ENCODE measurements around the gene SIK2.
A peak's percentile ranks its signal among the peaks of the same experiment; 100 is the strongest.

The SIK2 gene

GRCh38 chr11:111734101-111734953 lies 132.1 kb downstream of the SIK2 start:
- DNase-seq, result no peak

GRCh38 chr11:111734954-111735261 lies 132.7 kb downstream of the SIK2 start:
- no peak for DNase-seq

- no peak for DNase-seq
Measured at GRCh38 chr11:111735262-111736116, 133.2 kb downstream of the SIK2 start.

GRCh38 chr11:111736181-111736590 lies 133.9 kb downstream of the SIK2 start:
- no peak for DNase-seq

- no peak for DNase-seq
Measured at GRCh38 chr11:111736621-111737443, 134.6 kb downstream of the SIK2 start.

- no peak for DNase-seq
Measured at GRCh38 chr11:111737444-111738210, 135.4 kb downstream of the SIK2 start.

GRCh38 chr11:111739299-111739698 lies 137.1 kb downstream of the SIK2 start:
- DNase-seq, result no peak

- no peak for DNase-seq
Measured at GRCh38 chr11:111741751-111742150, 139.5 kb downstream of the SIK2 start.

- DNase-seq, result no peak
Measured at GRCh38 chr11:111743700-111744099, 141.5 kb downstream of the SIK2 start.

GRCh38 chr11:111745719-111746504 lies 143.7 kb downstream of the SIK2 start:
- no peak for DNase-seq

GRCh38 chr11:111748035-111748804 lies 146.0 kb downstream of the SIK2 start:
- no peak for DNase-seq

- no peak for DNase-seq
Measured at GRCh38 chr11:111749646-111750045, 147.4 kb downstream of the SIK2 start.

- DNase-seq, result no peak
Measured at GRCh38 chr11:111756097-111756496, 153.8 kb downstream of the SIK2 start.

- no peak for DNase-seq
Measured at GRCh38 chr11:111759376-111759775, 157.1 kb downstream of the SIK2 start.

- DNase-seq, result no peak
Measured at GRCh38 chr11:111759778-111760407, 157.6 kb downstream of the SIK2 start.

GRCh38 chr11:111761036-111761435 lies 158.8 kb downstream of the SIK2 start:
- DNase-seq, result no peak

GRCh38 chr11:111762526-111762925 lies 160.3 kb downstream of the SIK2 start:
- DNase-seq, result no peak

GRCh38 chr11:111762981-111763643 lies 160.9 kb downstream of the SIK2 start:
- peak; percentile 23 for DNase-seq

GRCh38 chr11:111764621-111765020 lies 162.4 kb downstream of the SIK2 start:
- no peak for DNase-seq

Data from hematopoietic multipotent progenitor cell treated with erythropoietin and hydrocortisone succinate and interleukin-3 and kit ligand, for 4 days (in vitro differentiated cells).